GM23338 (cell line): ENCODE measurements around the gene CCT5. TPM values are rescaled to one million over a fixed set of nuclear protein-coding genes. Genes with fewer than 3 reads are reported as not detected.

Source experiments
- ATAC-seq: fragments of 200-7000 bp; cut with Tn5 transposase; 3 replicates; pipeline ENCODE4 v1.9.1; 2020
- DNase-seq: peaks from one replicate; pipeline ENCODE4 v3.0.0-alpha.2; 2015; ENCODE audit warnings: low spot score
- H2AFZ ChIP-seq: fragments of 200-600 bp; sonication (generic); 2 replicates; pipeline ENCODE4 v1.8.0; 2016; ENCODE audit warnings: antibody characterized with exemption, mild to moderate bottlenecking, moderate library complexity
- H3F3A ChIP-seq: fragments of 200-600 bp; sonication (generic); replicated peaks from 2 replicates; pipeline ENCODE4 v1.8.0; 2017; ENCODE audit warnings: antibody characterized with exemption, mixed run types, low read depth
- H3K27ac ChIP-seq: fragments of 200-600 bp; sonication (generic); 2 replicates; pipeline ENCODE4 v1.6.1; 2016; ENCODE audit warnings: low read depth
- H3K27me3 ChIP-seq: fragments of 200-600 bp; sonication (generic); 2 replicates; pipeline ENCODE4 v1.8.0; 2016; ENCODE audit warnings: mild to moderate bottlenecking, mixed run types, moderate library complexity; ENCODE audit not compliant: insufficient read depth
- H3K36me3 ChIP-seq: fragments of 200-600 bp; sonication (generic); 2 replicates; pipeline ENCODE4 v1.8.0; 2016; ENCODE audit warnings: mild to moderate bottlenecking; ENCODE audit not compliant: insufficient read depth
- H3K4me1 ChIP-seq: fragments of 200-600 bp; sonication (generic); 2 replicates; pipeline ENCODE4 v1.8.0; 2016; ENCODE audit warnings: mild to moderate bottlenecking, moderate library complexity; ENCODE audit not compliant: insufficient read depth
- H3K4me2 ChIP-seq: fragments of 200-600 bp; sonication (generic); 2 replicates; pipeline ENCODE4 v1.7.1; 2017; ENCODE audit warnings: mixed run types
- H3K4me3 ChIP-seq: fragments of 200-600 bp; sonication (generic); 2 replicates; pipeline ENCODE4 v1.6.1; 2016; ENCODE audit warnings: mixed run types
- H3K79me2 ChIP-seq: fragments of 200-600 bp; sonication (generic); replicated peaks from 2 replicates; pipeline ENCODE4 v1.8.0; 2017; ENCODE audit warnings: mild to moderate bottlenecking; ENCODE audit not compliant: insufficient read depth
- H3K9me2 ChIP-seq: fragments of 200-600 bp; sonication (generic); 2 replicates; pipeline ENCODE4 v1.8.0; 2017; ENCODE audit not compliant: insufficient read depth
- H4K20me1 ChIP-seq: fragments of 200-600 bp; sonication (generic); replicated peaks from 2 replicates; pipeline ENCODE4 v1.8.0; 2017; ENCODE audit warnings: mild to moderate bottlenecking; ENCODE audit not compliant: insufficient read depth
- H3K27ac Mint-ChIP-seq: 2 replicates; pipeline ENCODE4 v1.8.0; 2020; ENCODE audit warnings: inconsistent platforms, mild to moderate bottlenecking, moderate library complexity, mixed read lengths
- H3K27me3 Mint-ChIP-seq: 3 replicates; pipeline ENCODE4 v1.8.0; 2022; ENCODE audit warnings: low read depth, mild to moderate bottlenecking, moderate library complexity, mixed read lengths, inconsistent platforms; ENCODE audit not compliant: insufficient read depth, poor library complexity
- H3K36me3 Mint-ChIP-seq: 3 replicates; pipeline ENCODE4 v1.8.0; 2021; ENCODE audit warnings: low read depth, mild to moderate bottlenecking, inconsistent platforms, moderate library complexity, mixed read lengths
- H3K4me1 Mint-ChIP-seq: 3 replicates; pipeline ENCODE4 v1.8.0; 2020; ENCODE audit warnings: mild to moderate bottlenecking, inconsistent platforms, mixed read lengths
- H3K4me3 Mint-ChIP-seq: 3 replicates; pipeline ENCODE4 v1.8.0; 2021; ENCODE audit warnings: moderate library complexity, mild to moderate bottlenecking, inconsistent platforms, mixed read lengths
- H3K9me3 Mint-ChIP-seq: 3 replicates; pipeline ENCODE4 v1.8.0; 2020; ENCODE audit warnings: moderate library complexity, mild to moderate bottlenecking, inconsistent platforms, mixed read lengths
- CREB1 ChIP-seq: fragments of 250-450 bp; sonication (Bioruptor Pico); IDR thresholded peaks from 2 replicates; pipeline ENCODE4 v1.5.0; 2020; ENCODE audit warnings: low read depth, mild to moderate bottlenecking, moderate library complexity
- CTCF ChIP-seq, 2 experiments: fragments of 200-600 bp in 1 of 2; sonication (generic) in 1 of 2; conservative IDR thresholded peaks; 2 replicates each; pipeline versions ENCODE4 v1.5.1 to v1.6.1; 2016 to 2017; ENCODE audit warnings: antibody characterized with exemption in 2 of 2, low read depth in 2 of 2, mild to moderate bottlenecking in 2 of 2, moderate library complexity in 1 of 2
- ETS1 ChIP-seq: IDR thresholded peaks from 2 replicates; pipeline ENCODE4 v1.6.1; 2016; ENCODE audit warnings: antibody characterized with exemption
- EZH2 ChIP-seq: fragments of 200-600 bp; sonication (generic); IDR thresholded peaks from one replicate; pipeline ENCODE4 v1.8.0; 2017; ENCODE audit warnings: antibody characterized with exemption, mild to moderate bottlenecking, low read depth; ENCODE audit not compliant: unreplicated experiment
- EZH2phosphoT487 ChIP-seq: fragments of 200-600 bp; sonication (generic); IDR thresholded peaks from one replicate; pipeline ENCODE4 v1.8.1; 2018; ENCODE audit warnings: antibody characterized with exemption; ENCODE audit not compliant: unreplicated experiment
- JUNB ChIP-seq: IDR thresholded peaks from one replicate; pipeline ENCODE4 v1.6.1; 2016; ENCODE audit warnings: antibody characterized with exemption; ENCODE audit not compliant: unreplicated experiment
- NANOG ChIP-seq: IDR thresholded peaks from 2 replicates; pipeline ENCODE4 v1.6.1; 2016; ENCODE audit warnings: antibody characterized with exemption, borderline replicate concordance
- REST ChIP-seq: IDR thresholded peaks from one replicate; pipeline ENCODE4 v1.6.1; 2018; ENCODE audit warnings: antibody characterized with exemption; ENCODE audit not compliant: unreplicated experiment
- STAT1 ChIP-seq: IDR thresholded peaks from one replicate; pipeline ENCODE4 v1.6.1; 2016; ENCODE audit warnings: antibody characterized with exemption; ENCODE audit not compliant: unreplicated experiment
- ZNF114 ChIP-seq: fragments of 250-450 bp; sonication (Bioruptor Pico); IDR thresholded peaks from 2 replicates; pipeline ENCODE4 v1.5.0; 2020; ENCODE audit warnings: mild to moderate bottlenecking, moderate library complexity
- ZNF331 ChIP-seq: fragments of 250-450 bp; sonication (Bioruptor Pico); IDR thresholded peaks from 2 replicates; pipeline ENCODE4 v1.5.0; 2020; ENCODE audit warnings: low read depth, mild to moderate bottlenecking, moderate library complexity
- ZNF462 ChIP-seq: fragments of 250-450 bp; sonication (Bioruptor Pico); IDR thresholded peaks from 2 replicates; pipeline ENCODE4 v1.5.0; 2020; ENCODE audit warnings: mild to moderate bottlenecking, moderate library complexity
- polyA plus RNA-seq: library from polyadenylated mRNA; unstranded; fragments of >200 nt; fragmentation: Nextera tagmentation; extraction: Ambion mirVana; gene quantifications from 2 replicates; pipeline ENCODE4 v1.2.1, GENCODE V29; 2016
- total RNA-seq: library from RNA; depleted of rRNA; stranded (reverse); fragments of >200 nt; shearing (Covaris generic); gene quantifications from 2 replicates; pipeline ENCODE4 v1.2.3, GENCODE V29; 2014

CCT5 gene
- total and polyA plus RNA-seq, 2 experiments from 2014 or later = 576 to 661 TPM

GRCh38 chr5:10235350-10235749, 14.7 kb upstream of the CCT5 start (continued):
- TF ChIP-seq REST (no peak), STAT1 (no peak), EZH2 (no peak), EZH2phosphoT487 (no peak), ZNF331 (CRISPR knock-in tag) (no peak), CREB1 (CRISPR knock-in tag) (no peak)

GRCh38 chr5:10243660-10244240, 6.3 kb upstream of the CCT5 start:
- Histone ChIP-seq H3F3A (no peaks in the 10 kb centered on the region), H4K20me1 (no peaks in the 10 kb centered on the region; the same call in none of the 2 replicates), H3K27ac (no peak overlapping the region), H3K4me1 (0 out of 2 replicates have a peak, but pooled peaks cover 4% of the 10 kb centered on the region), H3K36me3 (no peaks in the 10 kb centered on the region), H3K9me2 (no peaks in the 10 kb centered on the region), H3K27me3 (no peaks in the 10 kb centered on the region), H2AFZ (no peak overlapping the region), H3K4me3 (no peak overlapping the region), H3K79me2 (peaks cover 28% of the 10 kb centered on the region), H3K4me2 (no peak overlapping the region)
- ATAC-seq (no peak), DNase-seq (no peak)
- Mint-ChIP-seq H3K27me3 (no peaks in the 10 kb centered on the region), H3K4me1 (peaks cover 7% of the 10 kb centered on the region), H3K9me3 (no peaks in the 10 kb centered on the region), H3K4me3 (no peak overlapping the region), H3K27ac (no peak overlapping the region), H3K36me3 (no peaks in the 10 kb centered on the region)
- TF ChIP-seq ZNF331 (CRISPR knock-in tag) (no peak), ETS1 (no peak), EZH2phosphoT487 (no peak), ZNF114 (CRISPR knock-in tag) (no peak), CTCF (conservative IDR thresholded peaks at IDR 0.05; ENCODE audit: low read depth in 2 of 2) (no peak), CREB1 (CRISPR knock-in tag) (no peak), STAT1 (no peak), ZNF462 (CRISPR knock-in tag) (no peak), EZH2 (no peak), NANOG (no peak), JUNB (no peak)
